ENCODE results near the gene CYB5A. TPM values are rescaled to one million over a fixed set of nuclear protein-coding genes. Genes with fewer than 3 reads are reported as not detected.

The CYB5A gene
- total RNA-seq, 6 experiments from 2014 or later = 817 to 1,434 (median 907) TPM

DNA sequence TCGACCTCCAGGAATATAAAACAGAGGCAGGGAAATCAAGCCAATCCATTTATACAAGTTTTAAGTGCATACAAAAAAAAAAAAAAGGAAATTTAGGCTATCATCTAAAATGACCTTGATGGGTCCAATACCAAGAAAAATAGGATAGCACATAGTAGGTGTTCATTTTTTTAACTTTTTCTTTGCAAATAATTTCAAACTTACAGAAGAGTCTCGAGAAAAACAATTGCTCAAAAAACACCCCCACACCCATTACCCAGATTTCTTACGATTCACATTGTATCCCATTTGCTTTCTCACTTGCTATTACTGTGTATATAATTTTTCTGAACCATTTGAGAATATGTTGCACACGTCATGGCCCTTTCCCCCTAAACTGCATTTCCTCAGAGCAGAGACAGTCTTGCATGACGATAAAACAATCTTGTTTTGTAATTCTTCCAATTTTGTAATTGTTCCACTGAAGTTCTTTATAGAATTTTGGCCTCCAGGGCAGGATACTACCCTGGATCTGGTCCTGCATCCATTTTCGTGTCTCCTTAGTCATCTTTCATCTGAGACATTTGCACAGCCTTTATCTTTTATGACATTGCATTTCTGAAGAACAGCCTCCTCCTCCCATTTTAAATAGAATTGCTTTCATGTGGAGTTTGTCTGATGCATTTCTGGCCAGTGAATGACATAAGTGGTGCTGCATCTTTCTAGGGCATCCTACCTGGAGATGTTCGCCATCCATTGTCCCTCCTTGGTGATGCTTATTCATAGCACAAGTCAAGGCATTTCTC is 68.9 kb downstream of the CYB5A start:
- H3K9me3 ChIP-seq = no peaks in the 10 kb centered on the region
- no peaks in the 10 kb centered on the region for H3K27me3 ChIP-seq
- ATAC-seq (no peak), DNase-seq (no peak)
- TF ChIP-seq POLR2A (IDR thresholded peaks at IDR 0.05) = no peak
- TF ChIP-seq, protein P1, sequence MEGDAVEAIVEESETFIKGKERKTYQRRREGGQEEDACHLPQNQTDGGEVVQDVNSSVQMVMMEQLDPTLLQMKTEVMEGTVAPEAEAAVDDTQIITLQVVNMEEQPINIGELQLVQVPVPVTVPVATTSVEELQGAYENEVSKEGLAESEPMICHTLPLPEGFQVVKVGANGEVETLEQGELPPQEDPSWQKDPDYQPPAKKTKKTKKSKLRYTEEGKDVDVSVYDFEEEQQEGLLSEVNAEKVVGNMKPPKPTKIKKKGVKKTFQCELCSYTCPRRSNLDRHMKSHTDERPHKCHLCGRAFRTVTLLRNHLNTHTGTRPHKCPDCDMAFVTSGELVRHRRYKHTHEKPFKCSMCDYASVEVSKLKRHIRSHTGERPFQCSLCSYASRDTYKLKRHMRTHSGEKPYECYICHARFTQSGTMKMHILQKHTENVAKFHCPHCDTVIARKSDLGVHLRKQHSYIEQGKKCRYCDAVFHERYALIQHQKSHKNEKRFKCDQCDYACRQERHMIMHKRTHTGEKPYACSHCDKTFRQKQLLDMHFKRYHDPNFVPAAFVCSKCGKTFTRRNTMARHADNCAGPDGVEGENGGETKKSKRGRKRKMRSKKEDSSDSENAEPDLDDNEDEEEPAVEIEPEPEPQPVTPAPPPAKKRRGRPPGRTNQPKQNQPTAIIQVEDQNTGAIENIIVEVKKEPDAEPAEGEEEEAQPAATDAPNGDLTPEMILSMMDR (IDR thresholded peaks at IDR 0.05) = no peak
- intact Hi-C loops (cut with DNase I) = no loop called here
- no peak overlapping the region for H3K4me3 ChIP-seq
- H3K27ac ChIP-seq = no peak overlapping the region
- WGBS (ENCODE audit: insufficient coverage, low coverage, low lambda C conversion rate, missing lambda C conversion rate) = 70% methylated on average over 7 of the region's 7 CpGs
- H3K36me3 ChIP-seq = no peaks in the 10 kb centered on the region
- peaks cover 0 to 40% (median 19%) of the 10 kb centered on the region in 4 donors for H3K4me1 ChIP-seq

DNA sequence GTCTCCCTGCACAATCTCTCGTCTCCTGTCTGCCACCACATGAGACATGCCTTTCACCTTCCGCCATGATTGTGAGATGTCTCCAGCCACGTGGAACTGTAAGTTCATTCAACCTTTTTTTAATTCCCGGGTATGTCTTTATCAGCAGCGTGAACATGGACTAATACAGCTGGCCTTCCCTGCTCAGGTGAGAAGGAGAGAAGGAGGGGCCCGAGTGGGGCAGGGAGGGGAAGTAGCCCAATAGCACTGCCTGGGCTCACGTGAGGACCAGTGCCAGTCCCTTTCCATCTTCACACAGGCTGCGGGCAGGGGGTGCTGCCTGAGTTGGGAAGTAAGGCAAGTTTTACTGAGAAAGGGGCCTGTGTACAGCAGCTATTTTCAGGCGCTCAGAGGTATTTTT is 70.7 kb downstream of the CYB5A start:
- peaks cover 0 to 41% (median 17%) of the 10 kb centered on the region in 4 donors for H3K4me1 ChIP-seq
- H3K4me3 ChIP-seq = no peak overlapping the region
- H3K27ac ChIP-seq = no peak overlapping the region
- DNase-seq = no peak
- WGBS (ENCODE audit: insufficient coverage, low coverage, low lambda C conversion rate, missing lambda C conversion rate) = 78% methylated on average over 6 of the region's 9 CpGs
- no peaks in the 10 kb centered on the region for H3K27me3 ChIP-seq
- no peaks in the 10 kb centered on the region for H3K9me3 ChIP-seq
- ATAC-seq = no peak
- intact Hi-C loops (cut with DNase I) = no loop called here
- TF ChIP-seq, protein P1 (IDR thresholded peaks at IDR 0.05) = no peak
- TF ChIP-seq POLR2A (IDR thresholded peaks at IDR 0.05) = no peak
- H3K36me3 ChIP-seq = no peaks in the 10 kb centered on the region

DNA sequence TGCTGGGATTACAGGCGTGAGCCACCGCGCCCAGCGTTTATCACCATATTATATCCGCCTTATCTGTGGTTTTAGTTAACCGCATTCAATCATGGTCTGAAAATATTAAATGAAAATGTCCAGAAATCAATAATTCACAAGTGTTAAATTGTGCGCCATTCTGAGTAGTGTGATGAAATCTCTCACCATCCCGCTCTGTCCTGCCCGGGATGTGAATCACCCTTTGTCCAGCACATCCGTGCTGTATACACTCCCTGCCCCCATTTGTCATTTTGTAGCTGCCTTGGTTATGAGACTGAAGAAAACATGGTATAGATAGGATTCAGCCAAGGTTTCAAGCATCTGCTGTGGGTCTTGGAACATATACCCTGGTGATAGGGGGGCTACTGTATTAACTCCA is 72.7 kb downstream of the CYB5A start:
- H3K4me3 ChIP-seq = no peak overlapping the region
- ATAC-seq (peak; percentile 31 to 72 (median 66)), DNase-seq (no peak)
- TF ChIP-seq, protein P1 (IDR thresholded peaks at IDR 0.05) = no peak
- TF ChIP-seq POLR2A (IDR thresholded peaks at IDR 0.05) = no peak
- intact Hi-C loops (cut with DNase I) = loop anchor here in 1 of 2 donors (10.0 kb wide), 1 partner anchor 66 kb away; no protein-coding TSS in a partner anchor
- H3K27ac ChIP-seq = peak overlapping the region; percentile 20 to 60 (median 40)
- H3K36me3 ChIP-seq = no peaks in the 10 kb centered on the region
- peaks cover 0 to 29% (median 12%) of the 10 kb centered on the region in 4 donors for H3K4me1 ChIP-seq
- H3K27me3 ChIP-seq = no peaks in the 10 kb centered on the region
- 49% methylated on average over 10 of the region's 10 CpGs for WGBS (ENCODE audit: insufficient coverage, low coverage, low lambda C conversion rate, missing lambda C conversion rate)
- H3K9me3 ChIP-seq = no peaks in the 10 kb centered on the region

DNA sequence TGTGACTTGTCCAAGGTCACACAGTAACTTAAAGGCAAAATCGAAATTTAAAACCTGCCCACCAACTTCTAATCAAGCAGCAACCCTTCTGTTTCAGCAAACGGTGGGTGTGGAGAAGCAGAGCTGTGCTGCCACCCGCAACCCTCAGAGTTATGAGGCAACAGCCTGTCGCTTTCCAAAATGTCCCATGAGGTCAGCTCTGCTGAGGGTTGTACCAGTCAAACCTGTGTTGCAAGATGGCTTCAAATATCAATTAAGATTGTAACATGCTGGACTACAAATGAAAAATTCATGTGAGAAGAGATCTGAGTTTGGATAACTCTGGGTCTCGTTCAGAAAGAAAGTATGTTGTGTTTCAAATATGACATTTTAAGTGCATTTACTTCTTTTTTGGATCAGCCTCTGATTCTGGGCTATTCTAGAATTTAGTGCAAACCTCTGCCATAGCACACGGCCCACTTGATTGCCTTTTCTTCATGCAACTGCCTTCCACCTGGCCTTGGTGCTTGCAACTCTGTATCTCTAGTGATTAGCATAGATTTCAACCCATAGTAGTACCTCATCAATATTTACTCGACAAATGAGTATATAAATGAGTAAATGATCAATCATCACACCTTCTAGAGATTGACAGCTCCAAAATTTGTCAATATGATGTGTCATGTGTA is 74.2 kb downstream of the CYB5A start:
- TF ChIP-seq POLR2A (IDR thresholded peaks at IDR 0.05) = peak; percentile 36
- TF ChIP-seq, protein P1 (IDR thresholded peaks at IDR 0.05) = no peak
- DNase-seq (peak; percentile 57 to 91 (median 85)), ATAC-seq (peak; percentile 80 to 92 (median 88))
- Histone ChIP-seq H3K36me3 (no peaks in the 10 kb centered on the region), H3K27ac (peak overlapping the region; percentile 70 to 94 (median 77)), H3K27me3 (no peaks in the 10 kb centered on the region), H3K9me3 (no peaks in the 10 kb centered on the region), H3K4me1 (peaks cover 0 to 29% (median 12%) of the 10 kb centered on the region in 4 donors), H3K4me3 (peak overlapping the region in 1 of 3 donors; percentile 3)
- intact Hi-C loops (cut with DNase I) = loop anchor here in 1 of 2 donors (10.0 kb wide), 1 partner anchor 67 kb away; no protein-coding TSS in a partner anchor
- 18% methylated on average over 7 of the region's 7 CpGs for WGBS (ENCODE audit: insufficient coverage, low coverage, low lambda C conversion rate, missing lambda C conversion rate)
